HepG2 (cell line): Measurements from ENCODE around the gene SAMD9L. TPM values are rescaled to one million over a fixed set of nuclear protein-coding genes. Genes with fewer than 3 reads are reported as not detected.

Experiments used
- ESRRA ChIP-seq: sonication (generic); formaldehyde crosslinking; IDR thresholded peaks from 2 replicates; pipeline ENCODE4 v1.5.1; 2020; ENCODE audit warnings: mild to moderate bottlenecking, low read depth, missing genetic modification reagents
- KDM3A ChIP-seq: IDR thresholded peaks from 2 replicates; pipeline ENCODE4 v1.6.1; 2018; ENCODE audit warnings: low read depth, missing compliant biosample characterization
- U2AF1 ChIP-seq: fragments of 200-400 bp; formaldehyde crosslinking; optimal IDR thresholded peaks from 2 replicates; pipeline ENCODE3; 2017; ENCODE audit warnings: mild to moderate bottlenecking, low read depth, low read length
- ZBTB7A ChIP-seq: sonication (generic); formaldehyde crosslinking; IDR thresholded peaks from 2 replicates; pipeline ENCODE4 v1.8.0; 2022; ENCODE audit warnings: mild to moderate bottlenecking, missing genetic modification reagents
- ZNF484 ChIP-seq: sonication (generic); formaldehyde crosslinking; IDR thresholded peaks from 2 replicates; pipeline ENCODE4 v1.5.1; 2020; ENCODE audit warnings: mild to moderate bottlenecking, low read depth, missing genetic modification reagents, borderline replicate concordance
- ZNF777 ChIP-seq: sonication (generic); formaldehyde crosslinking; IDR thresholded peaks from 2 replicates; pipeline ENCODE4 v1.4.0; 2020; ENCODE audit warnings: missing genetic modification reagents
- polyA plus RNA-seq, 8 experiments: library from polyadenylated mRNA; depleted of rRNA in 3 of 8; stranded (reverse) in 7 of 8; unstranded in 1 of 8; fragments of >200 nt; fragmentation: Illumina TruSeq in 4 of 8; extraction: Trizol in 4 of 8; gene quantifications; 2 replicates each; pipeline versions ENCODE4 v1.2.1 to v1.2.3, GENCODE V29; 2011 to 2016; ENCODE audit warnings: low read depth in 4 of 8, missing spikeins in 1 of 8, mixed read lengths in 1 of 8; ENCODE audit not compliant: insufficient read depth in 1 of 8
- total RNA-seq, 5 experiments: library from RNA; depleted of rRNA; stranded (reverse); fragments of >200 nt; fragmentation: Illumina TruSeq; extraction: Trizol; gene quantifications; 2 replicates each; pipeline ENCODE4 v1.2.3, GENCODE V29; 2016; ENCODE audit warnings: low read depth in 1 of 5
- TF ChIP-seq, protein P1 (sequence below): sonication (generic); formaldehyde crosslinking; IDR thresholded peaks from 2 replicates; pipeline ENCODE4 v1.4.0; 2020; ENCODE audit warnings: missing genetic modification reagents
- TF ChIP-seq, protein P2 (sequence below): sonication (generic); formaldehyde crosslinking; IDR thresholded peaks from 2 replicates; pipeline ENCODE4 v1.4.0; 2020; ENCODE audit warnings: missing genetic modification reagents
- TF ChIP-seq, protein P3 (sequence below): sonication (generic); formaldehyde crosslinking; IDR thresholded peaks from 2 replicates; pipeline ENCODE4 v1.5.0; 2020; ENCODE audit warnings: missing genetic modification reagents
- TF ChIP-seq, protein P4 (sequence below): sonication (generic); formaldehyde crosslinking; IDR thresholded peaks from 2 replicates; pipeline ENCODE4 v1.5.1; 2020; ENCODE audit warnings: mild to moderate bottlenecking, missing genetic modification reagents, borderline replicate concordance

SAMD9L gene
- total and polyA plus RNA-seq, 2 of the 13 experiments (the other 11 are each of a cell fraction or from before 2014, with no cell fraction given) = not detected

DNA sequence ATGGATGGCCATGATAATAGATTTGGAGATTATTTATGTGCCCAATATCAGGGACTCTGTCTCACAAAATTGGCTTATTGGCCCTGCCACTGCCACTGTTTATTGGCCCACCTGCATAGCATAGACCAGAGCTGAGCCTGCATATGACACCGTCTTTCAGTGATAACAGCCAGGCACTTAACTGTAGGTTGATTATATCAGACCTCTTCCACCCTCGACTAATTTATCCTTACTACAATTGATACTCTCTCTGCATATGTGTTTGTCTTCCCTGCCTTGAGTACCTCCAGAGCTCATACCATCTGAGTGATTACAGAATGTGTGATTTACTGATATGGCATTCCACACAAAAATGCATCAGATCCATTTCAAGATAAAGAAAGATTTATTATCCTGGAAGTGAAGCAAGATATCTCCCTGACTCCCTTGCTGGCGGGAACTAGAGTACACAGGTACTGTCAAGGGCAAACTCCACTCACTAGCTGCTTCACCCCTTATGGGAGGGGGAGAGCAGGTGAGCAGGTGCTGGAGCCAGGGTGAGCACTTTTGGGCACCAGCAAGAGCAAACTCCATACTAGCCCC, 13.1 kb upstream of the SAMD9L start (continued):
- TF ChIP-seq, protein P1, sequence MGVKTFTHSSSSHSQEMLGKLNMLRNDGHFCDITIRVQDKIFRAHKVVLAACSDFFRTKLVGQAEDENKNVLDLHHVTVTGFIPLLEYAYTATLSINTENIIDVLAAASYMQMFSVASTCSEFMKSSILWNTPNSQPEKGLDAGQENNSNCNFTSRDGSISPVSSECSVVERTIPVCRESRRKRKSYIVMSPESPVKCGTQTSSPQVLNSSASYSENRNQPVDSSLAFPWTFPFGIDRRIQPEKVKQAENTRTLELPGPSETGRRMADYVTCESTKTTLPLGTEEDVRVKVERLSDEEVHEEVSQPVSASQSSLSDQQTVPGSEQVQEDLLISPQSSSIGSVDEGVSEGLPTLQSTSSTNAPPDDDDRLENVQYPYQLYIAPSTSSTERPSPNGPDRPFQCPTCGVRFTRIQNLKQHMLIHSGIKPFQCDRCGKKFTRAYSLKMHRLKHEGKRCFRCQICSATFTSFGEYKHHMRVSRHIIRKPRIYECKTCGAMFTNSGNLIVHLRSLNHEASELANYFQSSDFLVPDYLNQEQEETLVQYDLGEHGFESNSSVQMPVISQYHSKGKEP (CRISPR knock-in tag) = no peak
- TF ChIP-seq, protein P2, sequence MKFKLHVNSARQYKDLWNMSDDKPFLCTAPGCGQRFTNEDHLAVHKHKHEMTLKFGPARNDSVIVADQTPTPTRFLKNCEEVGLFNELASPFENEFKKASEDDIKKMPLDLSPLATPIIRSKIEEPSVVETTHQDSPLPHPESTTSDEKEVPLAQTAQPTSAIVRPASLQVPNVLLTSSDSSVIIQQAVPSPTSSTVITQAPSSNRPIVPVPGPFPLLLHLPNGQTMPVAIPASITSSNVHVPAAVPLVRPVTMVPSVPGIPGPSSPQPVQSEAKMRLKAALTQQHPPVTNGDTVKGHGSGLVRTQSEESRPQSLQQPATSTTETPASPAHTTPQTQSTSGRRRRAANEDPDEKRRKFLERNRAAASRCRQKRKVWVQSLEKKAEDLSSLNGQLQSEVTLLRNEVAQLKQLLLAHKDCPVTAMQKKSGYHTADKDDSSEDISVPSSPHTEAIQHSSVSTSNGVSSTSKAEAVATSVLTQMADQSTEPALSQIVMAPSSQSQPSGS (CRISPR knock-in tag) = no peak
- TF ChIP-seq, protein P3, sequence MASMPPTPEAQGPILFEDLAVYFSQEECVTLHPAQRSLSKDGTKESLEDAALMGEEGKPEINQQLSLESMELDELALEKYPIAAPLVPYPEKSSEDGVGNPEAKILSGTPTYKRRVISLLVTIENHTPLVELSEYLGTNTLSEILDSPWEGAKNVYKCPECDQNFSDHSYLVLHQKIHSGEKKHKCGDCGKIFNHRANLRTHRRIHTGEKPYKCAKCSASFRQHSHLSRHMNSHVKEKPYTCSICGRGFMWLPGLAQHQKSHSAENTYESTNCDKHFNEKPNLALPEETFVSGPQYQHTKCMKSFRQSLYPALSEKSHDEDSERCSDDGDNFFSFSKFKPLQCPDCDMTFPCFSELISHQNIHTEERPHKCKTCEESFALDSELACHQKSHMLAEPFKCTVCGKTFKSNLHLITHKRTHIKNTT (CRISPR knock-in tag) = no peak
- TF ChIP-seq KDM3A (CRISPR knock-in tag) (no peak), ZNF777 (CRISPR knock-in tag) (no peak), U2AF1 (no peak), ZBTB7A (no peak), ZNF484 (CRISPR knock-in tag) (no peak), ESRRA (CRISPR knock-in tag) (no peak)
- TF ChIP-seq, protein P4, sequence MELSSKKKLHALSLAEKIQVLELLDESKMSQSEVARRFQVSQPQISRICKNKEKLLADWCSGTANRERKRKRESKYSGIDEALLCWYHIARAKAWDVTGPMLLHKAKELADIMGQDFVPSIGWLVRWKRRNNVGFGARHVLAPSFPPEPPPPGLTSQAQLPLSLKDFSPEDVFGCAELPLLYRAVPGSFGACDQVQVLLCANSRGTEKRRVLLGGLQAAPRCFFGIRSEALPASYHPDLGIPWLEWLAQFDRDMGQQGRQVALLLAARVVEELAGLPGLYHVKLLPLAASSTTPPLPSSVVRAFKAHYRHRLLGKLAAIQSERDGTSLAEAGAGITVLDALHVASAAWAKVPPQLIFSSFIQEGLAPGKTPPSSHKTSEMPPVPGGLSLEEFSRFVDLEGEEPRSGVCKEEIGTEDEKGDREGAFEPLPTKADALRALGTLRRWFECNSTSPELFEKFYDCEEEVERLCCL (CRISPR knock-in tag) = no peak
